GM19193 (cell line): Measurements from ENCODE around the gene UGT2B7.

Experiments
- POLR2A ChIP-seq: IDR thresholded peaks from 4 replicates; pipeline ENCODE4 v1.6.1; 2011; ENCODE audit not compliant: insufficient read depth, insufficient read length; ENCODE audit errors: extremely low read depth

The UGT2B7 gene

GRCh38 chr4:69124941-69125340, 28.7 kb downstream of the UGT2B7 start:
- TF ChIP-seq POLR2A, result no peak

- TF ChIP-seq POLR2A, result no peak
These were observed 29.8 kb downstream of the UGT2B7 start for GRCh38 chr4:69126024-69126423.

- no peak for TF ChIP-seq POLR2A
These were observed 37.7 kb downstream of the UGT2B7 start for GRCh38 chr4:69133993-69134392.

GRCh38 chr4:69134471-69134870, 38.2 kb downstream of the UGT2B7 start:
- no peak for TF ChIP-seq POLR2A

GRCh38 chr4:69141320-69141719, 45.0 kb downstream of the UGT2B7 start:
- TF ChIP-seq POLR2A, result no peak

- no peak for TF ChIP-seq POLR2A
These were observed 51.1 kb downstream of the UGT2B7 start for GRCh38 chr4:69147334-69147733.

GRCh38 chr4:69154021-69154420, 57.7 kb downstream of the UGT2B7 start:
- TF ChIP-seq POLR2A, result no peak

- no peak for TF ChIP-seq POLR2A
These were observed 60.6 kb downstream of the UGT2B7 start for GRCh38 chr4:69156913-69157312.
